AG04450 (cell line): ENCODE data around the gene HDAC10. TPM values are rescaled to one million over a fixed set of nuclear protein-coding genes. Genes with fewer than 3 reads are reported as not detected.

Experiments
- CTCF ChIA-PET: fragments of 300-600, 350-600 bp; formaldehyde crosslinking; extraction: SDS; loops from one replicate; lab custom pipeline; 2022; ENCODE audit warnings: antibody characterized with exemption, inconsistent platforms; lab: Charles Lee
- POLR2A ChIA-PET: fragments of 350-600 bp; formaldehyde crosslinking; extraction: SDS; loops from one replicate; lab custom pipeline; 2021; ENCODE audit warnings: antibody characterized with exemption, inconsistent platforms; lab: Yijun Ruan, JAX
- DNase-seq: peaks from one replicate; pipeline ENCODE4 v3.0.0-alpha.2; 2011; ENCODE audit warnings: low read depth, low spot score
- H3K27ac ChIP-seq: one replicate; pipeline ENCODE4 v1.5.1; 2012; ENCODE audit warnings: low read depth, low read length, control low read depth
- H3K27me3 ChIP-seq: one replicate; pipeline ENCODE4 v1.6.0; 2012; ENCODE audit warnings: low read length; ENCODE audit not compliant: control insufficient read depth, insufficient read depth
- H3K4me3 ChIP-seq: 2 replicates; pipeline ENCODE4 v1.5.1; 2011; ENCODE audit warnings: mild to moderate bottlenecking, low read depth, low read length, control low read depth
- H3K9me3 ChIP-seq: 2 replicates; pipeline ENCODE4 v1.5.1; 2012; ENCODE audit warnings: low read length; ENCODE audit not compliant: control insufficient read depth, insufficient read depth
- polyA plus RNA-seq: library from polyadenylated mRNA; depleted of rRNA; stranded (reverse); fragments of >200 nt; gene quantifications from 2 replicates; pipeline ENCODE4 v1.2.3, GENCODE V29; 2011
- TF ChIP-seq, protein P1 (sequence below): IDR thresholded peaks from 2 replicates; pipeline ENCODE4 v1.5.1; 2011; ENCODE audit warnings: low read depth, low read length, control low read depth, inconsistent platforms

Gene HDAC10
- polyA plus RNA-seq, 1 experiment, result 7.0 TPM

DNA sequence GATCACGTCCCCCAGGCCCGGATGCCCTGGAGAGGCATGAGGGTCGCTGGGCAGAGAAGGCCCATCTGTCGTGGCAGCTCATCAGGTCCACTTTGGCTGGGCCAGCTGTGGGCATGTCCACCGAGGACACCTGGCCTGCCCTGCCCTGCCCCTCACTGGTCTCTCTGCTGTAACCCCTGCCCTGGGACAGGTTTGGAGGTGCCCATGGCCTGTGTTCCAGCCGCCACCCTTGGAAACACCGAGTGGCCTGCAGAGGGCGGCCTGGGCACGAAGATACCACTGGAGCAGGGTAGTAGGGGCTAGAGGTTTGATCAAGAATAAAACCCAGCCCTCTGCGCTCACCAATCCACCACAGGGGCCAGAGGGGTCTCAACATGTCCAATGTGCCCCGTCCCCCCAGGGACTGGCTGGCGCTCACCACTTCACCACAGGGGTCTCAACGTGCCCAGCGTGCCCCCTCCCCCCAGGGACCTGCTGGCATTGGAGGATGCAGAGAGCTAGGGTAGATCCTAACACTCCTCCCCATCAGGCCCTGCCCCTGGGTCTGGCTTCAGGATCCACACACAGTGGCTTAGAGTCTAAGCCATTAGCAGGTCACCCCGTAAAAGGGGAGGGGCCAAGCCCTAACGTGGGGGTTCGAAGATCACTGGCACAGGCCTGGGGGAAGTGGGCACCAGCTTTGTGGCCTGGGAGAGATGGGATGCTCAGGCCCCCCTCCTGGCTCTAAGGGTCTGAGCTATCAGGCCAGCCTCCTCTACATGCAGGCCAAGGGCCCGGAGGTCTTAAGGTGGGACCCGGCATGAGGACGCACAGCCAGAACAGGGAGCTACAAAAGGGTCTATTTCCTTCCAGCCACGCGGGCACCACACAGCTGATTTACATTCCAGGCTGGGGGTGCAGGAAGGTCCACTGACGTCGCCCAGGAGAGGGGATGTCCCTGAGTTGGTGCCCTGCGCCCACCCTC lies 1.3 kb upstream of the HDAC10 start:
- no peaks in the 10 kb centered on the region for H3K27me3 ChIP-seq
- H3K9me3 ChIP-seq, result no peaks in the 10 kb centered on the region; the same call in 1 of the 2 replicates
- ChIA-PET CTCF (interaction anchor here (0.6 to 3.0 kb wide), 9 partner anchors 9 to 176 kb away, joined by 3 to 25 read pairs (median 3); partner anchors contain the start of genes DENND6B and MAPK12), POLR2A (interaction anchor here (1.2 to 1.4 kb wide), 2 partner anchors 10 to 90 kb away, joined by 3 to 7 read pairs; no protein-coding TSS in a partner anchor)
- DNase-seq, result no peak
- no peak overlapping the region for H3K4me3 ChIP-seq
- H3K27ac ChIP-seq, result no peak overlapping the region
- TF ChIP-seq, protein P1, sequence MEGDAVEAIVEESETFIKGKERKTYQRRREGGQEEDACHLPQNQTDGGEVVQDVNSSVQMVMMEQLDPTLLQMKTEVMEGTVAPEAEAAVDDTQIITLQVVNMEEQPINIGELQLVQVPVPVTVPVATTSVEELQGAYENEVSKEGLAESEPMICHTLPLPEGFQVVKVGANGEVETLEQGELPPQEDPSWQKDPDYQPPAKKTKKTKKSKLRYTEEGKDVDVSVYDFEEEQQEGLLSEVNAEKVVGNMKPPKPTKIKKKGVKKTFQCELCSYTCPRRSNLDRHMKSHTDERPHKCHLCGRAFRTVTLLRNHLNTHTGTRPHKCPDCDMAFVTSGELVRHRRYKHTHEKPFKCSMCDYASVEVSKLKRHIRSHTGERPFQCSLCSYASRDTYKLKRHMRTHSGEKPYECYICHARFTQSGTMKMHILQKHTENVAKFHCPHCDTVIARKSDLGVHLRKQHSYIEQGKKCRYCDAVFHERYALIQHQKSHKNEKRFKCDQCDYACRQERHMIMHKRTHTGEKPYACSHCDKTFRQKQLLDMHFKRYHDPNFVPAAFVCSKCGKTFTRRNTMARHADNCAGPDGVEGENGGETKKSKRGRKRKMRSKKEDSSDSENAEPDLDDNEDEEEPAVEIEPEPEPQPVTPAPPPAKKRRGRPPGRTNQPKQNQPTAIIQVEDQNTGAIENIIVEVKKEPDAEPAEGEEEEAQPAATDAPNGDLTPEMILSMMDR, result peak; percentile 70

DNA sequence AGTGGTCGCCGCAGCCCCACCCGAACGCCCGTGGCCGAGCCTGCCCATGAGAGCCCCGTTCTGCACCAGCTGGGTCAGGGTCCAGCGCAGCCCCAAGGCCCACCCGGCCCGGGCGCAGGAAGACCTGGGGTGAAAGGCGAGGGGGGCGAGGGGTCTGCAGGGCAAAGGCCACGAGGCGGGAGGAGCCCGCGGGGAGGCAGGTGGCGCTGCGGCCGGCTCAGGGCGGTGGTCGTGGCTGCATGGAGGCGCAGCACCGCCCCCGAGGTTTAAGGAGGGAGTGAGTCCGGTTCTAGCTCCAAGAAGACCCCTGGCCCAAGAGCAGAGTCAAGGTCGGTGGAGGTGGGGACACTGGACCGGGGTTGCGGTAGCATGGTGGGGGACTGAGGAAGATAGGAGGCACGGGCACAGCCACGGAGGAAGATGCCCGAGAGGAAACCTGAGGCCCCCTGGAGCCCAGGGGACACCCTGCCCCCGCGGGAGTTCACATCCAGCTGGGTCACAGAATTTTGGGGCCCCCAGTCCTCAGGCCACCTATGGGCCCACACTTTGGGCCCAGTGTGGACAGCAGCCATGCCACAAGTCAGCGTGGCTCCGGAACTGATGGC lies 514 bp upstream of the HDAC10 start:
- DNase-seq, result no peak
- H3K27ac ChIP-seq, result no peak overlapping the region
- peak overlapping the region; percentile 34; the same call in 1 of the 2 replicates for H3K4me3 ChIP-seq
- CTCF ChIA-PET, result interaction anchor here (0.9 to 3.0 kb wide), 6 partner anchors 9 to 116 kb away, joined by 3 to 25 read pairs (median 4); partner anchors contain the start of gene MAPK12
- POLR2A ChIA-PET, result interaction anchor here (0.6 to 2.1 kb wide), 5 partner anchors 9 to 90 kb away, joined by 3 to 8 read pairs (median 3); partner anchors contain the start of gene MAPK12
- H3K9me3 ChIP-seq, result no peaks in the 10 kb centered on the region
- TF ChIP-seq, protein P1, result no peak
- no peaks in the 10 kb centered on the region for H3K27me3 ChIP-seq

DNA sequence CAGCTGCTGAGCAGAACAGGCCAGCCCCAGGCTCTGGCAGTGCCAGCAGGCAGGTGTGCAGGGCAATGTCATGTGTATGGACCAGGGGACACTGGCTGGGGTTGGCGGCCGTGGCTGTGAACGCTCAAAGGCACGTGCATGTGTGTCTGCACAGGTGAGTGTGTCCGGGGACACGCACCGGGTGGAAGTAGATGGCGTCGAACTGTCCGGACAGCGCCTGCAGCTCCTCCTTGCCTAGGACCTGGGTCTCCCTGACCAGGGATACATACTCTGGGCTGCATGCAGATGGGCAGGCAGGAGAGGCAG lies 863 bp downstream of the HDAC10 start:
- peak overlapping the region; percentile 85 for H3K4me3 ChIP-seq
- no peaks in the 10 kb centered on the region for H3K9me3 ChIP-seq
- peak overlapping the region; percentile 61 for H3K27ac ChIP-seq
- TF ChIP-seq, protein P1, result no peak
- ChIA-PET CTCF (interaction anchor here (0.5 to 3.0 kb wide), 3 partner anchors 17 to 91 kb away, joined by 3 to 25 read pairs (median 6); no protein-coding TSS in a partner anchor), POLR2A (interaction anchor here (0.7 to 2.1 kb wide), 2 partner anchors 11 to 73 kb away, joined by 5 to 8 read pairs; partner anchors contain the start of gene MAPK12)
- no peaks in the 10 kb centered on the region for H3K27me3 ChIP-seq
- no peak for DNase-seq

DNA sequence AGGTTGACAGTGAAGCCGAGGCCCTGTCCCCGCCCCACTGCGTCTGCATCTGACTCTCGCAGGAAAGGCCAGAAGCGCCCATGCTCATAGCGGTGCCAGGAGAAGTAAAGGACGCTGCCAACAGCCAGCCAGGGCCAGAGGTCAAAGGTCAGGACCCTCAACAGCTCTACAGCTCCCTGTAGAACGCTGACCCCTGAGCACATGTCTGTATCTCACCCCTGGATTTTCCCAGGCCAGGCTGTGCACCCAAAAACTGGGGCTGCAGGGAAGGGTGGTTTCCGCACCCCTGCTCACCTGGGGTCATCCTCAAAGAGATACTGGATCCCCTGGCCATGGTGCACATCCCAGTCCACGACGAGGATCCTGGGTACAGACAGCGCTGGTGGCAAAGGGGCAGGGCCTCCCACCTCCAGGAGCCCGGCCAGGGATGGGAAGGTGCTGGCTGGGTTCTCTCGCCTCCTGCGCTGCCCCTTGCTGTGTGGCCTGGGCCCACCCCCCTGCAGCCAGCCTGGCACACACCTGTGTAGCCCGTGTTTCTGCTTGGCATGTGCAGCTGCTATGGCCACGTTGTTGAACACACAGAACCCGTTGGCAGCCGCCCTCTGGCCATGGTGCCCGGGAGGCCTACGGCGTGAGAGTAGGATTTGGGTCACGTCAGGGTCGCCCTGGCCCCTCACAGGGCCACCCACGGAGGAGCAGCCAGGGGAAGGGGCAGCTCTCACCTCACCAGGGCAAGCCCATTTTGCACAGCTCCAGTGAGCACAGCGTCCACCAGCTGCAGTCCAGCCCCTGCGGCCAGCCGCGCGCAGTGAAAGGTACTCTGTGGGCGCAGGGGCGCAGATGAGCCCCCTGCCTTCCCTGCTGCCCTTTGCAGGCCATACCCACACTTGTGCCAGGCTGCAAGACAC lies 1.5 kb downstream of the HDAC10 start:
- Histone ChIP-seq H3K27ac (no peak overlapping the region), H3K27me3 (no peaks in the 10 kb centered on the region), H3K4me3 (peak overlapping the region; percentile 85), H3K9me3 (peaks cover 2% of the 10 kb centered on the region; the same call in 1 of the 2 replicates)
- CTCF ChIA-PET, result interaction anchor here (0.5 kb wide), 1 partner anchor 78 kb away, joined by 3 read pairs; no protein-coding TSS in a partner anchor
- POLR2A ChIA-PET, result interaction anchor here (0.5 to 2.1 kb wide), 2 partner anchors 11 to 46 kb away, joined by 7 to 8 read pairs; partner anchors contain the start of gene MAPK12
- TF ChIP-seq, protein P1, result no peak
- DNase-seq, result no peak
